ENCODE results near the gene CFLAR. TPM values are rescaled to one million over a fixed set of nuclear protein-coding genes. Genes with fewer than 3 reads are reported as not detected.

Gene CFLAR
- total and polyA plus RNA-seq, 2 of the 13 experiments (the other 11 are each of a cell fraction or from before 2014, with no cell fraction given), result 43.8 to 92.1 TPM

GRCh38 chr2:201128933-201129505 is 13.1 kb downstream of the CFLAR start (continued):
- TF ChIP-seq SNAPC4 (CRISPR knock-in tag; IDR thresholded peaks at IDR 0.05) (no peak), NFYC (CRISPR knock-in tag; IDR thresholded peaks at IDR 0.05) (no peak), CENPBD1 (CRISPR knock-in tag; IDR thresholded peaks at IDR 0.05; ENCODE audit: borderline replicate concordance, low read depth) (no peak), HES4 (CRISPR knock-in tag; IDR thresholded peaks at IDR 0.05; ENCODE audit: borderline replicate concordance) (no peak), DBP (CRISPR knock-in tag; IDR thresholded peaks at IDR 0.05; ENCODE audit: not compliant biosample characterization) (no peak), ZNF264 (CRISPR knock-in tag; IDR thresholded peaks at IDR 0.05) (no peak), RARA (CRISPR knock-in tag; IDR thresholded peaks at IDR 0.05) (0 out of 2 replicates have a peak, but pooled peaks have one; percentile 34), MXD1 (CRISPR knock-in tag; IDR thresholded peaks at IDR 0.05) (no peak), KLF11 (CRISPR knock-in tag; IDR thresholded peaks at IDR 0.05) (no peak), ZNF670 (CRISPR knock-in tag; IDR thresholded peaks at IDR 0.05; ENCODE audit: borderline replicate concordance) (no peak), NR2C2 (CRISPR knock-in tag; IDR thresholded peaks at IDR 0.05; ENCODE audit: borderline replicate concordance) (no peak), CSRNP2 (CRISPR knock-in tag; conservative IDR thresholded peaks at IDR 0.05; ENCODE audit: low read depth) (no peak), ZNF329 (CRISPR knock-in tag; IDR thresholded peaks at IDR 0.05; ENCODE audit: low read depth) (no peak), ZFP36L1 (CRISPR knock-in tag; IDR thresholded peaks at IDR 0.05) (no peak), SRSF4 (IDR thresholded peaks at IDR 0.05; ENCODE audit: low read depth, low read length, poor library complexity, severe bottlenecking) (no peak), ESRRA (CRISPR knock-in tag; IDR thresholded peaks at IDR 0.05; ENCODE audit: low read depth) (0 out of 2 replicates have a peak, but pooled peaks have one; percentile 25), ZNF616 (CRISPR knock-in tag; IDR thresholded peaks at IDR 0.05; ENCODE audit: low read depth) (no peak), ZUFSP (CRISPR knock-in tag; IDR thresholded peaks at IDR 0.05; ENCODE audit: borderline replicate concordance) (no peak), PHB2 (IDR thresholded peaks at IDR 0.05; ENCODE audit: partially characterized antibody) (no peak), ZFAT (CRISPR knock-in tag; conservative IDR thresholded peaks at IDR 0.05) (no peak)
